A673 (cell line): ENCODE results near the gene CLEC4M. TPM values are rescaled to one million over a fixed set of nuclear protein-coding genes. Genes with fewer than 3 reads are reported as not detected.

Experiments
- BruUV-seq: library from RNA; stranded (reverse); fragments of 400-500 nt; replicated peaks from 2 replicates; lab custom pipeline; 2021; lab: Mats Ljungman, UMichigan
- CTCF ChIA-PET: fragments of 300-600 bp; sonication (Branson Sonifier 250); formaldehyde crosslinking; loops from one replicate; lab custom pipeline; 2022; ENCODE audit warnings: antibody characterized with exemption; lab: Charles Lee
- POLR2A ChIA-PET: fragments of 300-600 bp; sonication (Branson Sonifier 250); formaldehyde crosslinking; loops from one replicate; lab custom pipeline; 2022; ENCODE audit warnings: antibody characterized with exemption; ENCODE audit not compliant: low non-redundant PET; lab: Charles Lee
- DNase-seq: peaks from one replicate; pipeline ENCODE4 v3.0.0-alpha.2; 2015; ENCODE audit warnings: low spot score
- H3K27ac ChIP-seq: fragments of 200-600 bp; sonication (generic); 2 replicates; pipeline ENCODE4 v1.5.1; 2016; ENCODE audit warnings: mixed run types, low read depth, mild to moderate bottlenecking, mixed read lengths, antibody characterized with exemption, low read length; ENCODE audit not compliant: poor library complexity, severe bottlenecking
- H3K27me3 ChIP-seq: fragments of 200-600 bp; sonication (generic); replicated peaks from 2 replicates; pipeline ENCODE4 v1.6.1; 2017; ENCODE audit warnings: mixed run types, low read depth, mild to moderate bottlenecking, mixed read lengths, antibody characterized with exemption, low read length; ENCODE audit not compliant: insufficient read depth, poor library complexity
- H3K36me3 ChIP-seq: fragments of 200-600 bp; sonication (generic); 2 replicates; pipeline ENCODE4 v1.6.1; 2016; ENCODE audit warnings: mixed run types, mild to moderate bottlenecking, mixed read lengths, antibody characterized with exemption, low read length; ENCODE audit not compliant: insufficient read depth, poor library complexity, severe bottlenecking
- H3K4me1 ChIP-seq: fragments of 200-600 bp; sonication (generic); 2 replicates; pipeline ENCODE4 v1.6.1; 2017; ENCODE audit warnings: mixed run types, mild to moderate bottlenecking, mixed read lengths, antibody characterized with exemption, low read length; ENCODE audit not compliant: insufficient read depth, poor library complexity, severe bottlenecking
- H3K4me3 ChIP-seq: fragments of 200-600 bp; sonication (generic); 2 replicates; pipeline ENCODE4 v1.5.1; 2016; ENCODE audit warnings: low read depth, mixed run types, mild to moderate bottlenecking, mixed read lengths, low read length; ENCODE audit not compliant: poor library complexity, severe bottlenecking
- H3K9me3 ChIP-seq: fragments of 200-600 bp; sonication (generic); 2 replicates; pipeline ENCODE4 v1.6.1; 2016; ENCODE audit warnings: mixed run types, low read depth, mild to moderate bottlenecking, mixed read lengths, antibody characterized with exemption, low read length; ENCODE audit not compliant: poor library complexity, severe bottlenecking
- EZH2 ChIP-seq: fragments of 200-600 bp; sonication (generic); IDR thresholded peaks from 2 replicates; pipeline ENCODE4 v1.6.1; 2017; ENCODE audit warnings: borderline replicate concordance, low read depth, mild to moderate bottlenecking, mixed read lengths, antibody characterized with exemption, low read length; ENCODE audit not compliant: poor library complexity, severe bottlenecking
- intact Hi-C: fragments of 100-400 bp; cut with micrococcal nuclease; formaldehyde crosslinking; loops from one replicate; pipeline ENCODE4 v1.10.0; 2022; ENCODE audit not compliant: unreplicated experiment
- total RNA-seq: library from RNA; stranded (reverse); gene quantifications from 2 replicates; pipeline ENCODE4 v1.2.3, GENCODE V29; 2021
- TF ChIP-seq, protein P1 (sequence below): fragments of 300-800, 200-600 bp; sonication (generic); conservative IDR thresholded peaks from 2 replicates; pipeline ENCODE4 v1.5.1; 2017; ENCODE audit warnings: low read depth, mild to moderate bottlenecking, antibody characterized with exemption, low read length, moderate library complexity, mixed read lengths

CLEC4M gene
- total RNA-seq, 1 experiment from 2014 or later: not detected

DNA sequence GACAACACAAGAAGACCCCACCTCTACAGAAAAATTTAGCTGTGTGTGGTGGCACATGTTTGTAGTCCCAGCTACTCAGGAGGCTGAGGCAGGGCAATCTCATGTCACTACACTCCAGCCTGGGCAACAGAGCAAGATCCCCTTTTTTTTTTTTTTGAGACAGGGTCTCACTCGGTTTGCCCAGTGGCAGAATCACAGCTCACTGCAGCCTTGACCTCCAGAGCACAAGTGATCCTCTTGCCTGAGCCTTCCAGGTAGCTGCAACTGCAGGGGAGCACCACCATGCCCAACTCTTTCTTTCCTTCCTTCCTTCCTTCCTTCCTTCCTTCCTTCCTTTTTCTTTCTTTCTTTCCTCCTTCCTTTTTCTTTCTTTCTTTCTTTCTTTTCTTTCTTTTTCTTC, 26.9 kb upstream of the CLEC4M start:
- CTCF ChIA-PET: no interaction called here
- intact Hi-C loops: no loop called here
- Histone ChIP-seq H3K9me3 (no peaks in the 10 kb centered on the region), H3K27ac (no peak overlapping the region), H3K36me3 (no peaks in the 10 kb centered on the region), H3K4me1 (no peaks in the 10 kb centered on the region), H3K27me3 (peaks cover 52% of the 10 kb centered on the region), H3K4me3 (no peak overlapping the region)
- TF ChIP-seq, protein P1, sequence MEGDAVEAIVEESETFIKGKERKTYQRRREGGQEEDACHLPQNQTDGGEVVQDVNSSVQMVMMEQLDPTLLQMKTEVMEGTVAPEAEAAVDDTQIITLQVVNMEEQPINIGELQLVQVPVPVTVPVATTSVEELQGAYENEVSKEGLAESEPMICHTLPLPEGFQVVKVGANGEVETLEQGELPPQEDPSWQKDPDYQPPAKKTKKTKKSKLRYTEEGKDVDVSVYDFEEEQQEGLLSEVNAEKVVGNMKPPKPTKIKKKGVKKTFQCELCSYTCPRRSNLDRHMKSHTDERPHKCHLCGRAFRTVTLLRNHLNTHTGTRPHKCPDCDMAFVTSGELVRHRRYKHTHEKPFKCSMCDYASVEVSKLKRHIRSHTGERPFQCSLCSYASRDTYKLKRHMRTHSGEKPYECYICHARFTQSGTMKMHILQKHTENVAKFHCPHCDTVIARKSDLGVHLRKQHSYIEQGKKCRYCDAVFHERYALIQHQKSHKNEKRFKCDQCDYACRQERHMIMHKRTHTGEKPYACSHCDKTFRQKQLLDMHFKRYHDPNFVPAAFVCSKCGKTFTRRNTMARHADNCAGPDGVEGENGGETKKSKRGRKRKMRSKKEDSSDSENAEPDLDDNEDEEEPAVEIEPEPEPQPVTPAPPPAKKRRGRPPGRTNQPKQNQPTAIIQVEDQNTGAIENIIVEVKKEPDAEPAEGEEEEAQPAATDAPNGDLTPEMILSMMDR: no peak
- no peak for TF ChIP-seq EZH2
- POLR2A ChIA-PET: no interaction called here
- no peak for DNase-seq
- BruUV-seq: no TSS peak

DNA sequence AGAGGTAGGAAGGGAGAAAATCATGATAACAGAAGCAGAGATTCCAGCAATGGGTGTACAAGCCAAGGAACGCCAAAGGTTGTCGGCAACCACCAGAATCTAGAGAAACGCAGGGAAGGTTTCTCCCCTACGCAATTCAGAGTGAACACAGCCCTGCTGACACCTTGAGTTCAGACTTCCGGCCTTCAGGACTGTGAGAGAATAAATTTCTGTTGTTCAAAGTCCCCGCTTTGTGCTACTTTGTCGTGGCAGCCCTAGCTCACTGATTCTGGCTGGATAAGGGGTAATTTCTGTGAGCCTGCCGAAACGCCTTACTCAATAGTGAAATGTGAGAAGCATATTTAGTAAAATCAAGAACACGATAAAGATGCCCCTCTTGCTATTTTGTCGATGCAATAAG, 25.8 kb upstream of the CLEC4M start:
- ChIA-PET POLR2A (no interaction called here), CTCF (no interaction called here)
- Histone ChIP-seq H3K9me3 (no peaks in the 10 kb centered on the region), H3K4me3 (no peak overlapping the region), H3K36me3 (no peaks in the 10 kb centered on the region), H3K4me1 (no peaks in the 10 kb centered on the region), H3K27ac (no peak overlapping the region), H3K27me3 (peaks cover 47% of the 10 kb centered on the region)
- no peak for TF ChIP-seq EZH2
- TF ChIP-seq, protein P1: no peak
- intact Hi-C loops: no loop called here
- no TSS peak for BruUV-seq
- no peak for DNase-seq

DNA sequence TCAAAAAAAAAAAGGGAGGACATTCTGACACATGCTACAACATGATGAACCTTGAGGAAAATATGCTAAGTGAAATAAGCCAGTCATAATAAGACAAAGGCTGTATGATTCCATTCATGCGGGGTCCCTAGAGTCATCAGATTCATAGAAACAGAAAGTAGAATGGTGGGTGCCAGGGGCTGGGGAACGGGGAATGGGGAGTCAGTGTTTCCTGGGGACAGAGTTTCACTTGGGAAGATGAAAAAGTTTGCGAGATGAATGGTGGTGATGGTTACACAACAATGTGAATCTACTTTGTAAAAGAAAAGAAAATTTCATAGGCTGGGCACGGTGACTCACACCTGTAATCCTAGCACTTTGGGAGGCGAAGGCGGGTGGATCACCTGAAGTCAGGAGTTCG, 25.0 kb upstream of the CLEC4M start:
- TF ChIP-seq, protein P1: no peak
- no peak for TF ChIP-seq EZH2
- CTCF ChIA-PET: no interaction called here

More for the DNA sequence above, 25.0 kb upstream of the CLEC4M start:
- intact Hi-C loops: no loop called here
- POLR2A ChIA-PET: no interaction called here
- Histone ChIP-seq H3K4me1 (no peaks in the 10 kb centered on the region), H3K36me3 (no peaks in the 10 kb centered on the region), H3K27me3 (peaks cover 47% of the 10 kb centered on the region), H3K4me3 (no peak overlapping the region), H3K9me3 (no peaks in the 10 kb centered on the region), H3K27ac (no peak overlapping the region)
- no TSS peak for BruUV-seq
- DNase-seq: no peak
